ENCODE data around the gene CAPZA1. TPM values are rescaled to one million over a fixed set of nuclear protein-coding genes. Genes with fewer than 3 reads are reported as not detected.

The CAPZA1 gene
- total RNA-seq, 1 donor from 2014 or later: 149 TPM

DNA sequence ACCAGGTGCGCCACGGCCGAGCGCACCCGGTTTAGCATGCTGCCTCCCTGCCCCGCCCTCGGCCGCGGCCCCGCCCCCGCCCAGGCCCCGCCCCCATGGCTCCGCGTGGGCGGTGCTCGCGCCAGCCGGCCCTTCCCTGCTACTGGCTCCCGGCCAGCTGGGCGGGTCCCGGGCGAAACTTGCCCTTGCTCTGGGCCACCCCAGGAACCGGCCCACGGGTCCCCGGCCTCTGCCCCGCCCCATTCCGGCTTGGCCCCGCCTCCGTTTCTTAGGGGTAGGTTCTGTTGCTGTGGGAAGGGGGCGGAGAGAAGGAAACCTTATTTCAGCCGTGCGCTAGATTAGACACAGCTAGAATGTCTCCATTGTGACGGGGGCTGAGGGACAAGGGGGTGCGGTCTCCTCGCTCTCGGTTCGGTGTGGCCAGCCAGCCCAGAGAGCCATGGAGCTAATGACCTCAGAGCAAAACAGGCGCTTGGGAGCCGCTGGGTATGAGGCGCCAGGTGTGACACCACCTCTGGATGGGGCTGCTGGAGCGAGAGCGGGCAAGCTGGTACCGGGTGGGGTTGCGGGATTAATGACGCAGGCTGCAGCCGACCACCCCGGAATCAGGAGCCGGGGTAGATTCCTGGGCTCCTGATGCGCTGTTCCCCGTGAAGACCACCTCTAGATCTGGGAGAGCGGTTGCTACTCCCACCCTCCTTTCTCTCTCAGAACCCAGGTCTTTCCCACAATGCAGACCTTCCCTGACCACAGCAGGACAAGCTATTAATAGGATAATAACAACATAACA, 95.8 kb downstream of the CAPZA1 start, which contains the start of gene PPM1J:
Gene PPM1J (minus strand): TSS at position 69 of the 790 bp plus-strand sequence. CDS start 31 bp downstream, at position 38.
- Mint-ChIP-seq H3K27me3 (ENCODE audit: unreplicated experiment) (peaks cover 12% of the 10 kb centered on the region), H3K27ac (ENCODE audit: unreplicated experiment) (peak within 1 kb of the TSS; percentile 72), H3K9me3 (ENCODE audit: unreplicated experiment) (peaks cover 9% of the 10 kb centered on the region), H3K36me3 (ENCODE audit: unreplicated experiment) (no peaks in the 10 kb centered on the region), H3K4me1 (ENCODE audit: low read depth, unreplicated experiment) (no peaks in the 10 kb centered on the region), H3K4me3 (ENCODE audit: unreplicated experiment) (peak within 1 kb of the TSS; percentile 91)
- peak; percentile 98 for DNase-seq
- TF ChIP-seq, protein P1, sequence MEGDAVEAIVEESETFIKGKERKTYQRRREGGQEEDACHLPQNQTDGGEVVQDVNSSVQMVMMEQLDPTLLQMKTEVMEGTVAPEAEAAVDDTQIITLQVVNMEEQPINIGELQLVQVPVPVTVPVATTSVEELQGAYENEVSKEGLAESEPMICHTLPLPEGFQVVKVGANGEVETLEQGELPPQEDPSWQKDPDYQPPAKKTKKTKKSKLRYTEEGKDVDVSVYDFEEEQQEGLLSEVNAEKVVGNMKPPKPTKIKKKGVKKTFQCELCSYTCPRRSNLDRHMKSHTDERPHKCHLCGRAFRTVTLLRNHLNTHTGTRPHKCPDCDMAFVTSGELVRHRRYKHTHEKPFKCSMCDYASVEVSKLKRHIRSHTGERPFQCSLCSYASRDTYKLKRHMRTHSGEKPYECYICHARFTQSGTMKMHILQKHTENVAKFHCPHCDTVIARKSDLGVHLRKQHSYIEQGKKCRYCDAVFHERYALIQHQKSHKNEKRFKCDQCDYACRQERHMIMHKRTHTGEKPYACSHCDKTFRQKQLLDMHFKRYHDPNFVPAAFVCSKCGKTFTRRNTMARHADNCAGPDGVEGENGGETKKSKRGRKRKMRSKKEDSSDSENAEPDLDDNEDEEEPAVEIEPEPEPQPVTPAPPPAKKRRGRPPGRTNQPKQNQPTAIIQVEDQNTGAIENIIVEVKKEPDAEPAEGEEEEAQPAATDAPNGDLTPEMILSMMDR (IDR thresholded peaks at IDR 0.05; ENCODE audit: partially characterized antibody, unreplicated experiment): no peak

DNA sequence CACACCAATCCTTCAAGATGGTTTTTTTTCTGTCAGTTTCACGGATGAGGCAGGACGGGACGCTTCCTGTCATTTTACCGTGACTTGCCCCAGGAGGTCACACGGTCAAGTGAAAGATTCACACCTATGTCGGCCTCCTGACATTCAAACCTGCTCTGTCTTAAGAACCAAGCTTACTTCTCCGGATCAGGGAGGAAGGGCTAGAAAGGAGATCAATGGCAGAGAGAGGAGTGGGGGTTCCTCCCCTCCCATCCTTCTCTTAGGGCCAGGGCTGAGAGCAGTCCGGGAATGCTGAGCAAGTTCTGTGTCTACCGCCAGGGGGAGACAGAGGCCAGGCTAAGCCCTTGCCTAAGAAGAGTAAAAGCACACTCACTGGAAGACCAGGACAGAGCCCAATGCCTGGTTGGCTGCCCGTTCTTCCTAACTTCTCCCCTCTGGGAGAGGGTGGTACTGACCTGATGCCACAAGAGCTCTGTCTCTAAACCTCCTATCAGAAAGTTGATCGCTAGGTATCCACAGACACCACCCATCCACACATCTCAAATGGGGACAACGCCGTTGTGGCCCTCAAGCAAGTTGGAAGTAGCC, 96.6 kb downstream of the CAPZA1 start:
- TF ChIP-seq, protein P1 (IDR thresholded peaks at IDR 0.05; ENCODE audit: partially characterized antibody, unreplicated experiment): peak; percentile 95
- Mint-ChIP-seq H3K4me1 (ENCODE audit: low read depth, unreplicated experiment) (no peaks in the 10 kb centered on the region), H3K9me3 (ENCODE audit: unreplicated experiment) (peaks cover 9% of the 10 kb centered on the region), H3K36me3 (ENCODE audit: unreplicated experiment) (no peaks in the 10 kb centered on the region), H3K27ac (ENCODE audit: unreplicated experiment) (peak overlapping the region; percentile 72), H3K4me3 (ENCODE audit: unreplicated experiment) (peak overlapping the region; percentile 91), H3K27me3 (ENCODE audit: unreplicated experiment) (peaks cover 12% of the 10 kb centered on the region)
- peak; percentile 91 for DNase-seq

DNA sequence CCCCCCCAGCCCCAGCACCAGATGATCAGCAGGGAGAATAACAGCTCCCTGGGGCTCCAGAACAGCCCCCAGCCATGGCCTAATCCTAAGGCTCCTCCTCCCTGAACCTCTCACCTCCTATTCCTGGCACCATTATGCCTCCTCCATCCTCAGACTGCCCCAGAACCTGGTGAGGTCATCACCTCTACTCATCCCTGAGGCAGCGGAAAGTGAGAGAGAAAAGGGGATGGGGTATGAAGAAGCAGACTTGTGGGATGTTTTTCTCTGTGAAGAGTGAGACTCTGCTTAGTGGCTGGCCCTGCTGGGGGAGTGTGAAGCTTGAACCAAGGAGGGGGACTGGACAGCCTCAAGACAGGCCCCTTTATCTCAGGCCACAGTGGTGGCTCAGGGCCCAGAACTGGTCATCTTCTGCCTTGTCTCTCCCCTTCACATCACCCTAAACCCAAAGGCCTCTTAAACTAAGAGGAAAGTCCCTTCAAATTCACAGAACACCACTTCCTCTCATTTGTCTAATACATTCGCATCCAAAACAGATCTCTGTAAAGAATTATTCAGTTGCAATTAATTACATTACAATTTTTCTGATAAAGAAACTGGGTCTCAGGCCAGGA, 97.7 kb downstream of the CAPZA1 start:
- Mint-ChIP-seq H3K9me3 (ENCODE audit: unreplicated experiment) (peaks cover 7% of the 10 kb centered on the region), H3K4me3 (ENCODE audit: unreplicated experiment) (no peak overlapping the region), H3K36me3 (ENCODE audit: unreplicated experiment) (no peaks in the 10 kb centered on the region), H3K27me3 (ENCODE audit: unreplicated experiment) (peaks cover 14% of the 10 kb centered on the region), H3K4me1 (ENCODE audit: low read depth, unreplicated experiment) (peaks cover 5% of the 10 kb centered on the region), H3K27ac (ENCODE audit: unreplicated experiment) (no peak overlapping the region)
- DNase-seq: no peak
- TF ChIP-seq, protein P1 (IDR thresholded peaks at IDR 0.05; ENCODE audit: partially characterized antibody, unreplicated experiment): no peak

DNA sequence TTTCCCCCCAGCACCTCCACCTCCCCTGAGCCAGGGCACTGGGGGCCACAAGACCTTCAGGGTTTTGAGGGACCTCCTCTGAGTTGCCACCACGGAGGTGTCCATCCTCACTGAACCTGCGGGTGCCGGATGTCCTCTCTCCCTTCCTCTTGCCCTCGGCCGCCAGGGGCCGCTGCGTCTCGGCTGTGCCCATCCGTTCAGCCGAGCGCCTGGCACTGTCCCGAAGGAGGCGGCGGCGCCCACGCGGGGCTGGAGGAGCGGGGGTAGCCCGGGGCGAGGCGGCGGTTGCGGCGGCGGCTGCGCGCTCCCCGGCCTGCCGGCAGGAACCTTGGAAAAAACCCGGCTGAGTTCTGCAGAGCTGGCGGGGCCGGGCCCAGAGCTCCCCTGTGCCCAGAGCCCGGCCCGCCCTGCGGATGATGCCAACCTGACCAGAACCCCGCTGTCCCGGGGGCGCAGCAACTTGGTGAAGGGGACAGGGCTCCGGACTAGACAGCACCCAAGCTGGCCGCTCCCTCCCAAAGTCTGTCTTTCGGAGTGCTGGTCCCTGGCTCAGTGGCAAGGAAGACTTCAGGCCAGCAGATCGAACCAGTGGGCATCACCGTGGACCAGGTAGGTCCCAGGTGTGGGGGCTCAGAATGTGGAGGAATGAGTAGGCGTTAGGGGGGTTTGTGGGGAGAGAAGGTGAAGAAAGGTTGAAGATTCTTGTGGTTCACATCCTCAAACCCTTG, 99.2 kb downstream of the CAPZA1 start:
- DNase-seq: peak; percentile 87
- Mint-ChIP-seq H3K27me3 (ENCODE audit: unreplicated experiment) (peaks cover 10% of the 10 kb centered on the region), H3K4me3 (ENCODE audit: unreplicated experiment) (no peak overlapping the region), H3K4me1 (ENCODE audit: low read depth, unreplicated experiment) (peaks cover 12% of the 10 kb centered on the region), H3K36me3 (ENCODE audit: unreplicated experiment) (no peaks in the 10 kb centered on the region), H3K27ac (ENCODE audit: unreplicated experiment) (no peak overlapping the region), H3K9me3 (ENCODE audit: unreplicated experiment) (peaks cover 9% of the 10 kb centered on the region)
- TF ChIP-seq, protein P1 (IDR thresholded peaks at IDR 0.05; ENCODE audit: partially characterized antibody, unreplicated experiment): peak; percentile 82
